ENCODE measurements around the gene PCNP. TPM values are rescaled to one million over a fixed set of nuclear protein-coding genes. Genes with fewer than 3 reads are reported as not detected.
A peak's percentile ranks its signal among the peaks of the same experiment; 100 is the strongest.

Gene PCNP
- total and polyA plus RNA-seq, 9 of the 15 experiments (the other 6 are each of a cell fraction or from before 2014, with no cell fraction given) = 54.3 to 170 (median 150) TPM

GRCh38 chr3:101642441-101642840 is 68.5 kb downstream of the PCNP start:
- H3K9me1 ChIP-seq (ENCODE audit: control insufficient read depth, insufficient read depth, low read length) = no peaks in the 10 kb centered on the region
- peak in 1 of 4 experiments; percentile 82 for DNase-seq (ENCODE audit: extremely low read depth in 1 of 4, low spot score in 3 of 4)
- H2AFZ ChIP-seq (ENCODE audit: low read depth, low read length) = no peak overlapping the region
- in situ Hi-C loops (cut with MboI) (no loop called here), intact Hi-C loops (cut with micrococcal nuclease) (no loop called here)
- peak overlapping the region in 1 of 2 experiments; percentile 51; a peak in 2 of 4 replicates for H3K9ac ChIP-seq (ENCODE audit: insufficient read depth in 1 of 2, low read depth in 2 of 2, low read length in 2 of 2)
- BruUV-seq (replicated peaks) = no TSS peak
- H3K9me3 ChIP-seq (replicated peaks; ENCODE audit: control insufficient read depth, insufficient read depth, low read depth, low read length) = no peaks in the 10 kb centered on the region
- CTCF ChIA-PET (ENCODE audit: low intra/inter-chr PET ratio) = no interaction called here
- peak; percentile 79 for FAIRE-seq
- peaks cover 60% of the 10 kb centered on the region for H3K79me2 ChIP-seq (ENCODE audit: control insufficient read depth, insufficient read depth, low read length)
- peak overlapping the region; percentile 6; the same call in 1 of the 2 replicates for H3K4me3 ChIP-seq
- peak; percentile 40 for ATAC-seq
- H3K27me3 ChIP-seq (ENCODE audit: control insufficient read depth in 2 of 2, insufficient read depth in 2 of 2, low read length in 2 of 2) = no peaks in the 10 kb centered on the region
- peaks cover 46% of the 10 kb centered on the region for H3K36me3 ChIP-seq (ENCODE audit: control insufficient read depth, insufficient read depth, low read length)
- peak overlapping the region; percentile 75 for H3K27ac ChIP-seq (ENCODE audit: extremely low read depth, low read depth, low read length)
- POLR2A ChIA-PET = interaction anchor here (0.6 kb wide), 1 partner anchor 29 kb away, joined by 3 read pairs; no protein-coding TSS in a partner anchor
- H3K4me1 ChIP-seq (replicated peaks in 1 of 2; ENCODE audit: control insufficient read depth in 2 of 2, insufficient read depth in 2 of 2, low read length in 2 of 2) = peaks cover 12 to 28% of the 10 kb centered on the region in 2 experiments
- WGBS (ENCODE audit: insufficient coverage, low coverage, missing lambda C conversion rate) = 0% methylated on average over 3 of the region's 3 CpGs
- H4K20me1 ChIP-seq (replicated peaks; ENCODE audit: control insufficient read depth, insufficient read depth, low read length) = no peaks in the 10 kb centered on the region
- H3K4me2 ChIP-seq (ENCODE audit: insufficient read depth, low read length) = peak overlapping the region; percentile 75
- TF ChIP-seq ADNP (tag; IDR thresholded peaks at IDR 0.05) = no peak
- peak; percentile 24; the same call in 1 of the 2 replicates for TF ChIP-seq CXXC5 (CRISPR knock-in tag; IDR thresholded peaks at IDR 0.05)
- TF ChIP-seq YY1 (IDR thresholded peaks at IDR 0.05; ENCODE audit: borderline replicate concordance in 1 of 3, control insufficient read depth in 1 of 3, extremely low read depth in 1 of 3, insufficient read depth in 3 of 3, insufficient read length in 1 of 3, insufficient replicate concordance in 2 of 3, low read depth in 1 of 3, low read length in 2 of 3) = peak in 1 of 3 experiments; percentile 52
- no peak for TF ChIP-seq E2F4 (CRISPR knock-in tag; IDR thresholded peaks at IDR 0.05; ENCODE audit: low read depth)
- no peak for TF ChIP-seq KLF13 (tag; IDR thresholded peaks at IDR 0.05; ENCODE audit: borderline replicate concordance, low read depth)
- TF ChIP-seq NFRKB (IDR thresholded peaks at IDR 0.05; ENCODE audit: low read depth) = peak; percentile 77
- TF ChIP-seq BHLHE40 (IDR thresholded peaks at IDR 0.05; ENCODE audit: low read length) = 0 out of 2 replicates have a peak, but pooled peaks have one; percentile 16
- no peak for TF ChIP-seq MECOM (CRISPR knock-in tag; IDR thresholded peaks at IDR 0.05)
- no peak; the same call in 1 of the 2 replicates for TF ChIP-seq PHF8 (IDR thresholded peaks at IDR 0.05; ENCODE audit: borderline replicate concordance, low read length)
- TF ChIP-seq ETV1 (tag; conservative IDR thresholded peaks at IDR 0.05; ENCODE audit: low read depth) = peak; percentile 64
- 0 out of 2 replicates have a peak, but pooled peaks have one; percentile 32 for TF ChIP-seq CBFA2T2 (conservative IDR thresholded peaks at IDR 0.05)
- peak; percentile 34 for TF ChIP-seq PRDM10 (IDR thresholded peaks at IDR 0.05; ENCODE audit: partially characterized antibody)
- peak; percentile 20 for TF ChIP-seq TAF1 (IDR thresholded peaks at IDR 0.05; ENCODE audit: control insufficient read depth, extremely low read depth, insufficient read depth, low read length, severe bottlenecking)
- no peak for TF ChIP-seq CREM (IDR thresholded peaks at IDR 0.05; ENCODE audit: low read depth)
- TF ChIP-seq NRF1 (conservative IDR thresholded peaks at IDR 0.05 in 1 of 2, IDR thresholded peaks at IDR 0.05 in 1 of 2) = no peak
- no peak for TF ChIP-seq JUND (IDR thresholded peaks at IDR 0.05; ENCODE audit: borderline replicate concordance, low read depth, low read length)
- TF ChIP-seq JUND (tag; IDR thresholded peaks at IDR 0.05; ENCODE audit: borderline replicate concordance, low read depth, low read length) = peak; percentile 16; the same call in 1 of the 3 replicates
- TF ChIP-seq ZNF431 (CRISPR knock-in tag; IDR thresholded peaks at IDR 0.05) = 0 out of 2 replicates have a peak, but pooled peaks have one; percentile 22

All from K562 (cell line).